Mucosa of descending colon (tissue), 3 donors: ENCODE results near the gene AGK. TPM values are rescaled to one million over a fixed set of nuclear protein-coding genes. Genes with fewer than 3 reads are reported as not detected.

ENCODE experiments used
- ATAC-seq: fragments of 200-7000 bp; cut with Tn5 transposase; one replicate; pipeline ENCODE4 v1.9.1; 2020; ENCODE audit warnings: mild to moderate bottlenecking, moderate library complexity
- DNase-seq, 3 donors: peaks; one replicate each; pipeline ENCODE4 v3.0.0-alpha.2; 2020
- H3K36me3 ChIP-seq: fragments of 200-600 bp; one replicate; pipeline ENCODE4 v1.8.0; 2021; ENCODE audit warnings: low read depth, mild to moderate bottlenecking
- H3K4me1 ChIP-seq: fragments of 200-600 bp; one replicate; pipeline ENCODE4 v1.8.0; 2021; ENCODE audit warnings: low read depth, mild to moderate bottlenecking
- H3K4me3 ChIP-seq: fragments of 200-600 bp; one replicate; pipeline ENCODE4 v1.8.0; 2021; ENCODE audit warnings: mild to moderate bottlenecking
- H3K9me3 ChIP-seq: fragments of 200-600 bp; one replicate; pipeline ENCODE4 v1.8.0; 2021; ENCODE audit warnings: mild to moderate bottlenecking
- intact Hi-C, 2 donors: fragments of 100-400 bp; cut with DNase I in 1 of 2; cut with micrococcal nuclease in 1 of 2; formaldehyde crosslinking; loops; one replicate each; pipeline versions ENCODE4 v1.11.0 to v1.11.1; 2022; cut with DNase I, micrococcal nuclease
- total RNA-seq, 3 donors: library from RNA; stranded (reverse); fragmentation: NEBNext Ultra II Directional in 2 of 3; extraction: Animal tissue kit (Norgen Biotek cat#: 25700) in 2 of 3; gene quantifications; one replicate each; pipeline versions ENCODE4 v1.2.1 to v1.2.4, GENCODE V29; 2021 to 2023
- TF ChIP-seq, protein P1 (sequence below): fragments of 200-600 bp; IDR thresholded peaks from one replicate; pipeline ENCODE4 v1.8.0; 2022; ENCODE audit warnings: antibody characterized with exemption, mild to moderate bottlenecking
- donor health status: DM: no; HTN: no; CAD: no; lungs with moderate emphysema.
- donor health status: DM: no; HTN: no; CAD: no.
- donor health status: DM: no; HTN: yes; CAD: no.

The AGK gene
- total RNA-seq, 3 donors from 2014 or later, result 16.7 to 20.7 (median 17.6) TPM

DNA sequence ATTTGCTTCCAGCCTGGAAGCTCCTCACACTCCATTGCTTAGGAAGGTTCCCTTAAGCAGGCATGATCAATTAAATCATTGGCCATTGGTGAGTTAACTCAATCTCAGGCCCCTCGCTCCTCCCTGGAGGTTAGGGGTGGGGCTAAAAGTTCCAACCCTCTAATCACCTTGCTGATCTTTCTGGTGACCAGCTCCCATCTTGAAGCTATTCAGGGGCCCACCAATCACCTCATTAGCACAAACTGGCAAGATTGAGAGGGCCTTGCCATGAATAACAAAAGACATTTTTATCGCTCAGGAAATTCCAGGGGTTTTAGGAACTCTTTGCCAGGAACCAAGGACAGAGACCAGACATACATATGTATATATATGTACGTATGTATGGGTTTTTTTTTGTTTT lies 58.4 kb downstream of the AGK start:
- H3K36me3 ChIP-seq, result no peaks in the 10 kb centered on the region
- H3K4me1 ChIP-seq, result no peaks in the 10 kb centered on the region
- intact Hi-C loops, result no loop called here
- TF ChIP-seq, protein P1, sequence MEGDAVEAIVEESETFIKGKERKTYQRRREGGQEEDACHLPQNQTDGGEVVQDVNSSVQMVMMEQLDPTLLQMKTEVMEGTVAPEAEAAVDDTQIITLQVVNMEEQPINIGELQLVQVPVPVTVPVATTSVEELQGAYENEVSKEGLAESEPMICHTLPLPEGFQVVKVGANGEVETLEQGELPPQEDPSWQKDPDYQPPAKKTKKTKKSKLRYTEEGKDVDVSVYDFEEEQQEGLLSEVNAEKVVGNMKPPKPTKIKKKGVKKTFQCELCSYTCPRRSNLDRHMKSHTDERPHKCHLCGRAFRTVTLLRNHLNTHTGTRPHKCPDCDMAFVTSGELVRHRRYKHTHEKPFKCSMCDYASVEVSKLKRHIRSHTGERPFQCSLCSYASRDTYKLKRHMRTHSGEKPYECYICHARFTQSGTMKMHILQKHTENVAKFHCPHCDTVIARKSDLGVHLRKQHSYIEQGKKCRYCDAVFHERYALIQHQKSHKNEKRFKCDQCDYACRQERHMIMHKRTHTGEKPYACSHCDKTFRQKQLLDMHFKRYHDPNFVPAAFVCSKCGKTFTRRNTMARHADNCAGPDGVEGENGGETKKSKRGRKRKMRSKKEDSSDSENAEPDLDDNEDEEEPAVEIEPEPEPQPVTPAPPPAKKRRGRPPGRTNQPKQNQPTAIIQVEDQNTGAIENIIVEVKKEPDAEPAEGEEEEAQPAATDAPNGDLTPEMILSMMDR, result no peak
- no peak overlapping the region for H3K4me3 ChIP-seq
- DNase-seq, result no peak
- ATAC-seq, result no peak
- H3K9me3 ChIP-seq, result no peaks in the 10 kb centered on the region

DNA sequence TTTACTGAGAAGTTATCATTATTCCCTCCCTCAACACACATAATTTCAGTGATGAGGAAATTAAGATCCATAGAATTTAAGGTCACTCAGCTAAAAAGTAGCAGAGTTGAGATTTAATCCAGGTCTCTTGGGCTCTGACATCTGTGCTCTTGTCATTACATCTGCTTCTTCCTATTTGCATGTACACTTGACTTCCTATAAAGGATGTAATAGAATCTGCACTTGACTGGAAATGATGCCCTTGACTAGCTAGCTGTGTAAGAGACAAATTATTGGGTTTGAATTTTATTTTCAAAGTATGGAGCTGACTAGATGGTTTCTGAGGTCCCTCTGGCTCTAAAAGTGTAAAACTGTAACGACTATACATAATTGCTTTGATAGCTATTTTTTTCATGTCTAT lies 59.5 kb downstream of the AGK start:
- H3K36me3 ChIP-seq, result no peaks in the 10 kb centered on the region
- intact Hi-C loops, result no loop called here
- ATAC-seq, result no peak
- no peak for DNase-seq
- no peaks in the 10 kb centered on the region for H3K9me3 ChIP-seq
- H3K4me3 ChIP-seq, result no peak overlapping the region
- TF ChIP-seq, protein P1, result no peak
- H3K4me1 ChIP-seq, result no peaks in the 10 kb centered on the region

DNA sequence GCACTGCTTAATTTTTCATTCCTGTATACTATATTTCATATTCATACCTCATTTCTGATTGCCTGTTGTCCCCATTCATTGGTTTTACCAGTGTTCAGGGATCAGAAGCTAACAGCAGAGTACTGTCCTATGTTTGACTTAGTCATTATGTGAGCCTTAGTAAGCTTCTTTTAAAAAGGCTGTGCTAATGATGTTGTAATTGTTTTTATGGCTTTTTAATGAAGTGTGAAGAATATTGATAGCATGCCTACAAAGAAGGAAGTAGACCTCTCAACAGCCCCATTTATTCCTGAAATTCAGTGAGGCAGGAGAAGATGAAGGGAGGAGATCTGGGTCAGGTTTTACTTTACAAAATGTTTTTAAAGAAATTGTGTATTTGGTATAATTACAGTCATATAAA lies 61.7 kb downstream of the AGK start:
- intact Hi-C loops, result no loop called here
- H3K36me3 ChIP-seq, result no peaks in the 10 kb centered on the region
- ATAC-seq (no peak), DNase-seq (no peak)
- TF ChIP-seq, protein P1, result no peak
- H3K4me3 ChIP-seq, result no peak overlapping the region
- no peaks in the 10 kb centered on the region for H3K4me1 ChIP-seq
- H3K9me3 ChIP-seq, result no peaks in the 10 kb centered on the region

- Histone ChIP-seq H3K36me3 (no peaks in the 10 kb centered on the region), H3K9me3 (no peaks in the 10 kb centered on the region), H3K4me1 (no peaks in the 10 kb centered on the region), H3K4me3 (no peak overlapping the region)
- DNase-seq (no peak), ATAC-seq (peak; percentile 38)
- intact Hi-C loops, result no loop called here
- TF ChIP-seq, protein P1, result no peak
These were observed 66.1 kb downstream of the AGK start for GRCh38 chr7:141617280-141617679.

GRCh38 chr7:141619745-141620144 lies 68.5 kb downstream of the AGK start:
- intact Hi-C loops, result no loop called here

More at GRCh38 chr7:141619745-141620144, 68.5 kb downstream of the AGK start:
- no peaks in the 10 kb centered on the region for H3K4me1 ChIP-seq
- ATAC-seq (no peak), DNase-seq (no peak)
- H3K4me3 ChIP-seq, result no peak overlapping the region
- no peaks in the 10 kb centered on the region for H3K9me3 ChIP-seq
- H3K36me3 ChIP-seq, result no peaks in the 10 kb centered on the region
- TF ChIP-seq, protein P1, result no peak
